HG03039 (cell line): ENCODE data around the gene MMP25.
A peak's percentile ranks its signal among the peaks of the same experiment; 100 is the strongest.

Source experiments
- ATAC-seq: cut with Tn5 transposase; IDR thresholded peaks from one replicate; pipeline ENCODE4 v1.9.1; 2021; ENCODE audit warnings: mild to moderate bottlenecking, moderate library complexity; ENCODE audit not compliant: unreplicated experiment

The MMP25 gene

GRCh38 chr16:3089717-3090592 lies 43.6 kb downstream of the MMP25 start:
- ATAC-seq = no peak

GRCh38 chr16:3091551-3091950 lies 45.2 kb downstream of the MMP25 start:
- no peak for ATAC-seq

DNA sequence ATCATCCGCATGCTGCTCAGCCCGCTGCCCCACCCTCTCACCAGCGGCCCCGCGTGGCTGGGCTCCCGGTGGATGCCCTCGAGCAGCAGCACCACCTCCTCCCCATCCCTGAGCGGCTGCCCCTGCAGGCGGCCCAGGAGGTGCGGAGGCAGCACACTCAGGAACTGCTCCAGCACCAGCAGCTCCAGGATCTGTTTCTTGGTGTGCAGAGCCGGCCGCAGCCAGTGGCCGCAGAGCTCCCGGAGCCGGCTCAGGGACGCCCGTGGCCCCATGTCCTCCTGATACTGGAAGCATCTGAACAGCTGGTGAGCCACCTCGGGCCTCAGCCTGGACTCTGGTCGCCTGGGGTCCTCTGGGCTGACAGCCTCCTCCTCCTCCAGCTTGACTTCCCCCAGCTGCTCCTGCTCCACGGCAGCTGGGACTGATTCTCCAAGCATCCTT lies 46.2 kb downstream of the MMP25 start:
- no peak for ATAC-seq

DNA sequence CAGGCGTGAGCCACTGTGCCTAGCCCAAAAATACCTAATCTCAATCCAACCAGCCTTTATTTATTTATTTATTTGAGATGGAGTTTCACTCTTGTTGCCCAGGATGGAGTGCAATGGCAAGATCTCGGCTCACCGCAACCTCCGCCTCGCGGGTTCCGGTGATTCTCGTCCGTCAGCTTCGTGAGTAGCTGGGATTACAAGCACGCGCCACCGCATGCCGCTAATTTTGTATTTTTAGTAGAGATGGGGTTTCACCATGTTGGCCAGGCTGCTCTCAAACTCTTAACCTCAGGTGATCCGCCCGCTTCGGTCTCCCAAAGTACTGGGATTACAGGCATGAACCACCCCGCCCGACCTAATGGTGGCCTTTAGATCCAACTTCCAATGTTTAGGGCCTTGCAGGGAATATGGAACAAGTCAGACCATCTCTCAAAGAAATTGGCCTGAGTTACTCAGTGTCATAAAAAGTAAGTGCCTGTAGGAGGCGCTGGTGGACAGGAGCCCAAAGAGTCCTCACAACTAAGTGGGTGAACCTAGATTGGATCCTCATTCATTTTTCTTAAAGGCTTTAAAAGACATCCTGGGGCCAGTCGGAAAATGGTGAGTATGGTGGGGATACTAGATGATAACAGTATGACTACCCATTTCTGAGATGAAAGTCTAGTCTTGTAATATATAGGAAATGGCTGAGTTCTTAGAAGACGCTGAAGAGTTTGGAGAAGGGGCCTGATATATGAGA lies 48.1 kb downstream of the MMP25 start:
- no peak for ATAC-seq

GRCh38 chr16:3095869-3096268 lies 49.5 kb downstream of the MMP25 start:
- peak; percentile 55 for ATAC-seq

DNA sequence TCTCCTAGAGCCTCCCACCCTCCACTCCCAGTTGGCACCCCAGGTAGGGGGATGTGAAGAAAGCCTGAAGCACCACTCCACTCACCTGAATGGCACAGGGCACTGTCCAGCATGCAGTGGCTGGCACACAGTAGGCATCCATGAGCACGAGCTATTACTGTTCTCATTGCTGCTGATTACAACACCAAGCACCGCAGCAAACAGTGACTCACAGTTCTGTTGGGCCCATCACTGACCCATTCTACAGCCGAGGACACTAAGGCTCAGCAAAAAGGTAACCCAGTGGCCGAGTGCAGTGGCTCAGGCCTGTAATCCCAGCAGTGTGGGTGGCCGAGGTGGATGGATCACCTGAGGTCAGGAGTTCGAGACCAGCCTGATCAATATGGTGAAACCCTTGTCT lies 50.0 kb downstream of the MMP25 start:
- no peak for ATAC-seq

- ATAC-seq = no peak
Observed at GRCh38 chr16:3097266-3097665, 50.9 kb downstream of the MMP25 start.

- ATAC-seq = no peak
Observed at GRCh38 chr16:3098459-3099394, 52.4 kb downstream of the MMP25 start, which contains the start of gene ZSCAN10. TSS of gene ZSCAN10 (minus strand) at chr16:3099294. CDS start at chr16:3092937, 6,357 bp downstream.

DNA sequence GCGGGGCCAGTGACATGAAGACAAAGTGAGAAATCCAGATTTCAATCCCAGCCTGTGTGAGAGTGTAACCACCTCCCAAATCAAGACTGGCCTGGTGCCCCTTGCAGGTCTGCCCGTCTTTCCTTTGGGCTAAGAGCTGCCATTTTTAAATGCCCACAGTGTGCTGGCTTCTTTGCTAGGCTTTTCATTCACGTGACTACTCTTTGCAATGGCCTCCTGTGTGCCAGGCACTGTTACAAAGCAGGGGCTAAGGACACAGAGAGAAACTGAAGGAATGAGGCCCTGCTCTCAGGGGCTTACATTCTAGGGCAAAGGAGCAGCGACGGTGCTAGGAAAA lies 53.0 kb downstream of the MMP25 start:
- ATAC-seq = no peak

DNA sequence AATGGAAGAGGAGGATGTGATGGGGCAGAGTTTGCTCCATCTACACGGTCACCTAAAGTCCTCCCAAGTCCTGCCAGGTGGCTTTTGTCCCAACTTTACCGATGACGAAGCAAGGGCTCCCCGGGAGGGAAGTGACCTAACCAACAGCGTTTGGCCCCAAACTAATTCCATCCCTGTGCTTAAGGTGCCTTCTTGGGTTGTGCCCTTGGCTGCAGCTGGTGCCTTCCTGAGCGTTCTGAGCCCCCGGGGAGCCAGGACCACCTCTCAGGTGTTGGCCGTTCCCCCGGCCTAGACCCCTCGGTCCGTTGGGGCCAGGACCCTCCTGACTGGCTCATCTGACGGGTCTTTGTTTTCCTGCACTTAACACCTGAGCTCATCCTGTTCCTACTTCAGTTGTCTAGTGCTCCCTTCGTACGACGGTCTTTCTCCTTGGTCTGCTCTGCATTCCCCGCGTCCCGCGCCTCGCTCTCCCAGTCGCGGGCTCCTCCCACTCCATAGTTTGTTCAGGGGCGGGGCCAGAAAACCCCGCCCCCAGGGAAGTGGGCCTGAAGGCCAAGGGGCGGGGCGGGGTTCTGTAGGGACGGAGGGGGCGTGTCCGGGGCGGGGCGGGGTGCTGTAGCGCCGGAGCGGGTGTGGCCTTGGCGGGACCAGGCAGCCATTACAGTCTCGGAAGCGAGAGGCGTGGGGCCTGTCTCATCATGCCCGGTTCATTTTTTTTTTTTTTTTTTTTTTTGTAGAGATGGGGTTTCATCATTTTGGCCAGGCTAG lies 53.6 kb downstream of the MMP25 start:
- ATAC-seq = peak; percentile 52

DNA sequence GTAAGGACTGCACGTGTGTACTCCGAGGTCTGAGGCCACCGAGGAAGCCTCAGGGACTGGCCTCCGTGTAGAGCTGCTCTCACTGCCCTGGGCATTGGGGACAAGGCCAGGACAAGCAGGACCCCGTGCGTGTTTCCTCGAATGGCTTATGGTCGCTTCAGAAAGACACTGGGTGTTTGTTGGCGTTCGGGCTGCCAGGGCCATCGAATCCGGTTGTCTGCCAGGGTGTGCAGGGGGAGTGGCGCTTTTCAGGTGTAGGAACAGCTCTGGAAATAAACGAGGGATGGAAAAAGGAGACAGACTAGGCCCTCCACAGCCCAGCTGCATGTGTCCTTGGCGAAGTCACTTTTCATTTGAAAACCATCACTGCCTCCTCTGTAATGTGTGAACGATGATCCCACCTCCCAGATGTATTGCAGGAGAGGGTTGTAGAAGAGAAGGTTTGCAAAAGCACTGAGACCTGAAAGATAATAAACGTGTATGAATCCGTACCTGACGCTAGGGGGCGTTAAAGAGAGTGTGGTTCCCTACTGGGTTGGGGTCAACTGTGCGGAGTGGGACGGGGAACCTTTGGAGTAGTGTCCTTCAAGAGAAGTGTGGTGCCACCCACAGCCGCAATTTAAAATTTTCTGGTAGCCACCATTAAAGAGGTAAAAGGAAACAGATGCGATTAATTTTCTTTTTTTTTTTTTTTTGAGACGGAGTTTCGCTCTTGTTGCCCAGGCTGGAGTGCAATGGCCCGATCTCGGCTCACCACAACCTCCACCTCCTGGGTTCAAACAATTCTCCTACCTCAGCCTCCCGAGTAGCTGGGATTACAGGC lies 54.9 kb downstream of the MMP25 start:
- ATAC-seq = no peak

DNA sequence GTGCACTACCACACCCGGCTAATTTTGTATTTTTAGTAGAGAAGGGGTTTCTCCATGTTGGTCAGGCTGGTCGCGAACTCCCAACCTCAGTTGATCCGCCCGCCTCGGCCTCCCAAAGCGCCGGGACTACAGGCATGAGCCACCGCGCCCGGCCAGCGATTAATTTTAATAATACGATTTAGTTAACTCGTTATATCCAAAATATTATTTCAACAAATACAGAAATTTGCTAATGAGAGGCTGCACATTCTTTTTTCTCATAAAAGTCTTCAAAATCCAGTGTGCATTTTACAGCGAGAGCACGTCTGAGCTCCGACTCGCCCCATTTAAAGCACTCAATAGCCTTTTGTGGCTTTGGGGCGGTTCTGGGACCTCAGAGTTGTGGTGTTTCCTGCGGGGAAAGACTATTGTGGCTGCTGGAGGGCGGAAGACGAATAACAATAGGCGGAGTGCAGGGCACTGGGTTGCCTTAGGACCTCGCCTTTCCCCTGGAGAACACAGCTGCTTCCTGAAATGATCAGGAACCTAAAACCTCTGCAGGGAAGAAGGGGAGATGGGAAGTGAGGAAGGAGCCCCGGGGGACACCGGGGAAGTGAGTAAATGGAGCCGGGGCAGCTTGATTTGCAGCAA lies 55.6 kb downstream of the MMP25 start:
- no peak for ATAC-seq

- peak; percentile 78 for ATAC-seq
Observed at GRCh38 chr16:3106205-3106928, 60.0 kb downstream of the MMP25 start.
